ENCODE data around the gene PUM1. TPM values are rescaled to one million over a fixed set of nuclear protein-coding genes. Genes with fewer than 3 reads are reported as not detected.

The PUM1 gene
- total and polyA plus RNA-seq, 2 of the 8 experiments (the other 6 are each of a cell fraction or from before 2014, with no cell fraction given): 122 to 177 TPM

GRCh38 chr1:30927448-30927847, 138.1 kb downstream of the PUM1 start:
- Histone ChIP-seq H3K18ac (ENCODE audit: extremely low read depth, low read length) (no peak overlapping the region), H3K4me1 (replicated peaks in 1 of 4; ENCODE audit: control insufficient read depth in 3 of 4, insufficient read depth in 4 of 4, low read length in 3 of 4) (no peaks in the 10 kb centered on the region), H3K23me2 (ENCODE audit: low read depth, low read length) (no peaks in the 10 kb centered on the region), H2BK12ac (ENCODE audit: low read depth, low read length) (no peak overlapping the region), H4K20me1 (replicated peaks in 1 of 2; ENCODE audit: control insufficient read depth in 1 of 2, insufficient read depth in 2 of 2, low read length in 2 of 2) (no peaks in the 10 kb centered on the region), H4K91ac (replicated peaks; ENCODE audit: insufficient read length, low read length) (no peak overlapping the region), H2BK15ac (ENCODE audit: low read length) (no peak overlapping the region), H2AFZ (ENCODE audit: low read length) (no peak overlapping the region), H2AK5ac (ENCODE audit: low read depth, low read length) (no peak overlapping the region), H3K23ac (ENCODE audit: insufficient read length) (no peak overlapping the region), H3K27me3 (replicated peaks in 1 of 4; ENCODE audit: control insufficient read depth in 3 of 4, extremely low read depth in 1 of 4, insufficient read depth in 3 of 4, low read length in 3 of 4) (no peaks in the 10 kb centered on the region), H2BK20ac (ENCODE audit: low read length) (no peak overlapping the region), H3K79me2 (ENCODE audit: control insufficient read depth in 1 of 2, insufficient read depth in 2 of 2, low read length in 2 of 2) (no peaks in the 10 kb centered on the region), H3K4me2 (ENCODE audit: insufficient read depth in 1 of 2, low read depth in 2 of 2, low read length in 2 of 2) (no peak overlapping the region), H3K4ac (replicated peaks; ENCODE audit: insufficient read length, low read depth, low read length) (no peak overlapping the region), H3K79me1 (ENCODE audit: low read depth, low read length) (no peaks in the 10 kb centered on the region), H3K14ac (ENCODE audit: insufficient read length) (no peak overlapping the region), H3K9me3 (ENCODE audit: insufficient read depth in 2 of 2, low read depth in 1 of 2, low read length in 1 of 2) (no peaks in the 10 kb centered on the region), H3K4me3 (ENCODE audit: extremely low read depth in 1 of 4, insufficient read depth in 2 of 4, low read depth in 3 of 4, low read length in 4 of 4) (no peak overlapping the region), H4K8ac (ENCODE audit: extremely low read depth, insufficient read depth, low read length) (no peak overlapping the region), H2BK120ac (replicated peaks; ENCODE audit: low read depth, low read length) (no peak overlapping the region), H3K9ac (replicated peaks in 1 of 4; ENCODE audit: extremely low read depth in 1 of 4, low read depth in 3 of 4, low read length in 3 of 4) (no peak overlapping the region), H3K36me3 (ENCODE audit: control insufficient read depth in 2 of 4, insufficient read depth in 4 of 4, low read length in 3 of 4) (peaks cover 0 to 5% (median 0%) of the 10 kb centered on the region in 4 experiments; a peak in 1 of 8 replicates), H4K5ac (ENCODE audit: insufficient read length, low read depth, low read length) (no peak overlapping the region), H3K56ac (replicated peaks; ENCODE audit: insufficient read length, low read depth, low read length) (no peak overlapping the region), H3K27ac (ENCODE audit: low read depth, low read length) (no peak overlapping the region), H2BK5ac (ENCODE audit: low read depth, low read length) (no peak overlapping the region)
- FAIRE-seq (no peak), DNase-seq (ENCODE audit: low read depth in 1 of 2, low spot score in 2 of 2) (no peak)
- ChIA-PET CTCF (ENCODE audit: partially characterized antibody) (interaction anchor here (0.6 to 27.2 kb wide), 5 partner anchors 8 to 280 kb away, joined by 3 to 1519 read pairs (median 47); no protein-coding TSS in a partner anchor), POLR2A (ENCODE audit: partially characterized antibody) (interaction anchor here (5.3 kb wide), 1 partner anchor 13 kb away, joined by 16 read pairs; no protein-coding TSS in a partner anchor)
- 88% methylated on average over 3 of the region's 3 CpGs; no CpG with 5 or more reads in 1 of the 2 experiments for WGBS, 2 experiments (ENCODE audit: extremely low coverage in 1 of 2, insufficient coverage in 1 of 2, insufficient read length in 1 of 2, insufficient replicate concordance in 2 of 2, low coverage in 1 of 2, low lambda C conversion rate in 2 of 2, missing lambda C conversion rate in 1 of 2)
- no peak for TF ChIP-seq TAF1 (IDR thresholded peaks at IDR 0.05; ENCODE audit: low read depth, low read length)
- no peak for TF ChIP-seq SP2 (IDR thresholded peaks at IDR 0.05; ENCODE audit: low read length)
- TF ChIP-seq RBBP5 (IDR thresholded peaks at IDR 0.05; ENCODE audit: borderline replicate concordance, low read depth, low read length): no peak
- no peak for TF ChIP-seq HDAC2 (IDR thresholded peaks at IDR 0.05; ENCODE audit: borderline replicate concordance in 1 of 2, low read depth in 2 of 2, low read length in 2 of 2)
- TF ChIP-seq SIN3A (conservative IDR thresholded peaks at IDR 0.05 in 1 of 2, IDR thresholded peaks at IDR 0.05 in 1 of 2; ENCODE audit: low read depth in 1 of 2, low read length in 2 of 2): no peak
- no peak for TF ChIP-seq JUN (IDR thresholded peaks at IDR 0.05; ENCODE audit: low read depth, low read length)
- no peak for TF ChIP-seq BACH1 (IDR thresholded peaks at IDR 0.05; ENCODE audit: low read length)
- no peak for TF ChIP-seq EP300 (IDR thresholded peaks at IDR 0.05; ENCODE audit: borderline replicate concordance in 1 of 2, low read depth in 2 of 2, low read length in 2 of 2)
- TF ChIP-seq CEBPB (IDR thresholded peaks at IDR 0.05; ENCODE audit: low read depth, low read length): no peak
- TF ChIP-seq TEAD4 (IDR thresholded peaks at IDR 0.05; ENCODE audit: low read depth, low read length): no peak
- TF ChIP-seq BRCA1 (IDR thresholded peaks at IDR 0.05; ENCODE audit: low read depth, low read length): no peak
- TF ChIP-seq BCL11A (IDR thresholded peaks at IDR 0.05; ENCODE audit: low read depth in 2 of 2, low read length in 2 of 2): no peak
- TF ChIP-seq CTBP2 (IDR thresholded peaks at IDR 0.05; ENCODE audit: borderline replicate concordance, insufficient read depth, insufficient read length, low read length): no peak
- no peak for TF ChIP-seq POLR2AphosphoS5 (IDR thresholded peaks at IDR 0.05; ENCODE audit: low read depth, low read length)
- TF ChIP-seq TBP (IDR thresholded peaks at IDR 0.05; ENCODE audit: low read depth, low read length): no peak

All from H1 (cell line).